SH-SY5Y (cell line): ENCODE data around the gene ZNF831.

Experiments
- GATA2 ChIP-seq: IDR thresholded peaks from 2 replicates; pipeline ENCODE4 v1.6.1; 2011; ENCODE audit warnings: mild to moderate bottlenecking, low read depth, low read length
- GATA3 ChIP-seq: IDR thresholded peaks from 2 replicates; pipeline ENCODE4 v1.6.1; 2011; ENCODE audit warnings: low read depth, mild to moderate bottlenecking, low read length, moderate library complexity

ZNF831 gene

GRCh38 chr20:59163631-59164530 is at the start of gene ZNF831:
ZNF831 (plus strand) TSS chr20:59163821; CDS start chr20:59191020, 27,199 bp downstream.
- TF ChIP-seq GATA2, result no peak
- no peak for TF ChIP-seq GATA3

- TF ChIP-seq GATA2 (no peak), GATA3 (no peak)
These were observed 46.1 kb upstream of the ZNF831 start for GRCh38 chr20:59117526-59117925.

- no peak for TF ChIP-seq GATA3
- no peak for TF ChIP-seq GATA2
These were observed 44.8 kb upstream of the ZNF831 start for GRCh38 chr20:59118855-59119254.

- no peak for TF ChIP-seq GATA3
- TF ChIP-seq GATA2, result no peak
These were observed 43.1 kb upstream of the ZNF831 start for GRCh38 chr20:59120491-59120890.

GRCh38 chr20:59120919-59121318 is 42.7 kb upstream of the ZNF831 start:
- TF ChIP-seq GATA2, result no peak
- TF ChIP-seq GATA3, result no peak

GRCh38 chr20:59121714-59122565 is 41.7 kb upstream of the ZNF831 start:
- no peak for TF ChIP-seq GATA3
- TF ChIP-seq GATA2, result no peak

- no peak for TF ChIP-seq GATA2
- TF ChIP-seq GATA3, result no peak
These were observed 41.1 kb upstream of the ZNF831 start for GRCh38 chr20:59122566-59122919.

GRCh38 chr20:59123011-59123677 is 40.5 kb upstream of the ZNF831 start:
- TF ChIP-seq GATA3 (no peak), GATA2 (no peak)

GRCh38 chr20:59123678-59124255 is 39.9 kb upstream of the ZNF831 start:
- TF ChIP-seq GATA2, result no peak
- TF ChIP-seq GATA3, result no peak

GRCh38 chr20:59124296-59125029 is 39.2 kb upstream of the ZNF831 start:
- no peak for TF ChIP-seq GATA3

- TF ChIP-seq GATA2 (no peak), GATA3 (no peak)
These were observed 38.3 kb upstream of the ZNF831 start for GRCh38 chr20:59125332-59125731.

GRCh38 chr20:59125836-59126235 is 37.8 kb upstream of the ZNF831 start:
- TF ChIP-seq GATA2 (no peak), GATA3 (no peak)

GRCh38 chr20:59127839-59128238 is 35.8 kb upstream of the ZNF831 start:
- TF ChIP-seq GATA3 (no peak), GATA2 (no peak)
